LoVo (cell line): ENCODE measurements around the gene AMMECR1.
"Not testable (repeated sequence)": the region's sequence is repeated elsewhere in the genome, so short reads cannot be mapped to it uniquely, and the experiment has no call there.

ENCODE experiments used
- DNase-seq: peaks from one replicate; pipeline ENCODE4 v3.0.0-alpha.2; 2016; ENCODE audit warnings: low spot score

AMMECR1 gene

GRCh38 chrX:110168585-110168984 is 149.3 kb downstream of the AMMECR1 start:
- DNase-seq = no peak

GRCh38 chrX:110167952-110168451 is 149.9 kb downstream of the AMMECR1 start:
- no peak for DNase-seq

GRCh38 chrX:110163488-110163887 is 154.4 kb downstream of the AMMECR1 start:
- no peak for DNase-seq

- DNase-seq = no peak
These were observed 155.0 kb downstream of the AMMECR1 start for GRCh38 chrX:110162867-110163266.

GRCh38 chrX:110162131-110162530 is 155.8 kb downstream of the AMMECR1 start:
- DNase-seq = no peak

- DNase-seq = no peak
These were observed 156.6 kb downstream of the AMMECR1 start for GRCh38 chrX:110161361-110161686.

- DNase-seq = no peak
These were observed 158.0 kb downstream of the AMMECR1 start for GRCh38 chrX:110159865-110160264.

GRCh38 chrX:110159235-110159634 is 158.7 kb downstream of the AMMECR1 start:
- no peak for DNase-seq

GRCh38 chrX:110157444-110157843 is 160.4 kb downstream of the AMMECR1 start:
- no peak for DNase-seq

GRCh38 chrX:110156167-110156754 is 161.6 kb downstream of the AMMECR1 start:
- peak; percentile 2 for DNase-seq

GRCh38 chrX:110155759-110156158 is 162.1 kb downstream of the AMMECR1 start:
- no peak for DNase-seq

- not testable (repeated sequence) for DNase-seq
These were observed 163.6 kb downstream of the AMMECR1 start for GRCh38 chrX:110154328-110154727.

- DNase-seq = no peak
These were observed 164.0 kb downstream of the AMMECR1 start for GRCh38 chrX:110153896-110154295.

GRCh38 chrX:110153244-110153643 is 164.6 kb downstream of the AMMECR1 start:
- DNase-seq = no peak

- DNase-seq = peak; percentile 12
These were observed 171.4 kb downstream of the AMMECR1 start for GRCh38 chrX:110146521-110146920.

GRCh38 chrX:110145854-110146253 is 172.0 kb downstream of the AMMECR1 start:
- DNase-seq = peak; percentile 3

- DNase-seq = no peak
These were observed 172.6 kb downstream of the AMMECR1 start for GRCh38 chrX:110145311-110145710.
